ENCODE measurements around the gene PRLR. TPM values are rescaled to one million over a fixed set of nuclear protein-coding genes. Genes with fewer than 3 reads are reported as not detected.

The PRLR gene
- polyA plus RNA-seq, 1 donor from 2014 or later, result 0.50 TPM

DNA sequence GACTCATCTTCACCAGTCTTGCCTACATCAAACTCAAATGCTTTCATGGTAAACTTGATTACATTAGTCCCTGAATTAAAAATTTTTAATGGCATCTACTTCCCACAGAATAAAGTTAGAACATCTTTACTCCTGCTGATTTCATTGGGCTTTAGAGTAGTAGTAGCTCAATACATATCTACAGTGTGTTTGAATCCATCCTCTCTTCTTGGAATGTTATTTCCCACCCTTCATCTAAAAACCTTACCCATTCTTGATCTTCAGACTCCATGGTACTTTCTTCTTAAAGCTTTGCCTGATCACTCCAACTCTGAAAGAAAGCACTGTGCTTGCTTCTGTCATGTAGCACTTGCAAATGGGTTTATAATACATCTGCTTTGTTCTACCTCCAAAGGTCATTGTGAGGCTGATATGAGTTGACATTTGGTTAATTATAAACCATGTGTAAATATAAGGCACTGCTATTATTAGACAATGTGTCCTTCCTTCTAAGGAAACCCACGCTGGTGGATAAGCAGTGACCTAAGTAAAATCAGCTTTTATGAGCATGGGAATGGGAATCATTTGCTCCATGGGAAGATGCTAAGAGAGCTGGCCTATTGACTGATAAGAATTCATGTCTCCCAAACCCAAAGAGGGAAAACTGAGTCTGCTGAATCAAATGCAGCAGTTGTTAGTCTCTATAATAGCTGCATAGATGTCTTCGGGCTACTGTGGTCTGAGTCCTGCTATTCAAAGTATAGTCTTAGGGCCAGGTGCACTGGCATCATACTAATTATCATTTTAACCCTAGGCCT, 7.5 kb upstream of the PRLR start:
- H3K36me3 ChIP-seq (ENCODE audit: insufficient read depth, low read length), result no peaks in the 10 kb centered on the region
- no peak overlapping the region for H2AFZ ChIP-seq (ENCODE audit: low read depth, low read length)
- no peaks in the 10 kb centered on the region for H3K9me2 ChIP-seq (ENCODE audit: insufficient read depth, low read length)
- no peak overlapping the region for H3K4me3 ChIP-seq (ENCODE audit: low read length)
- no peaks in the 10 kb centered on the region for H3F3A ChIP-seq (ENCODE audit: insufficient read depth, low read length, poor library complexity, severe bottlenecking)
- H3K4me2 ChIP-seq (ENCODE audit: low read length), result no peak overlapping the region
- no peak overlapping the region for H3K27ac ChIP-seq (ENCODE audit: low read length)
- no peak overlapping the region for H3K9ac ChIP-seq (ENCODE audit: low read length)
- no peak for TF ChIP-seq RAD21 (conservative IDR thresholded peaks at IDR 0.05)
- no peak for TF ChIP-seq TAF1 (IDR thresholded peaks at IDR 0.05; ENCODE audit: low read depth)
- TF ChIP-seq POLR2AphosphoS5 (IDR thresholded peaks at IDR 0.05), result no peak
- TF ChIP-seq MXI1 (conservative IDR thresholded peaks at IDR 0.05; ENCODE audit: poor library complexity, severe bottlenecking), result no peak
- no peak for TF ChIP-seq EZH2 (IDR thresholded peaks at IDR 0.05; ENCODE audit: borderline replicate concordance, insufficient read depth, low read length, poor library complexity, severe bottlenecking)
- TF ChIP-seq, protein P1, sequence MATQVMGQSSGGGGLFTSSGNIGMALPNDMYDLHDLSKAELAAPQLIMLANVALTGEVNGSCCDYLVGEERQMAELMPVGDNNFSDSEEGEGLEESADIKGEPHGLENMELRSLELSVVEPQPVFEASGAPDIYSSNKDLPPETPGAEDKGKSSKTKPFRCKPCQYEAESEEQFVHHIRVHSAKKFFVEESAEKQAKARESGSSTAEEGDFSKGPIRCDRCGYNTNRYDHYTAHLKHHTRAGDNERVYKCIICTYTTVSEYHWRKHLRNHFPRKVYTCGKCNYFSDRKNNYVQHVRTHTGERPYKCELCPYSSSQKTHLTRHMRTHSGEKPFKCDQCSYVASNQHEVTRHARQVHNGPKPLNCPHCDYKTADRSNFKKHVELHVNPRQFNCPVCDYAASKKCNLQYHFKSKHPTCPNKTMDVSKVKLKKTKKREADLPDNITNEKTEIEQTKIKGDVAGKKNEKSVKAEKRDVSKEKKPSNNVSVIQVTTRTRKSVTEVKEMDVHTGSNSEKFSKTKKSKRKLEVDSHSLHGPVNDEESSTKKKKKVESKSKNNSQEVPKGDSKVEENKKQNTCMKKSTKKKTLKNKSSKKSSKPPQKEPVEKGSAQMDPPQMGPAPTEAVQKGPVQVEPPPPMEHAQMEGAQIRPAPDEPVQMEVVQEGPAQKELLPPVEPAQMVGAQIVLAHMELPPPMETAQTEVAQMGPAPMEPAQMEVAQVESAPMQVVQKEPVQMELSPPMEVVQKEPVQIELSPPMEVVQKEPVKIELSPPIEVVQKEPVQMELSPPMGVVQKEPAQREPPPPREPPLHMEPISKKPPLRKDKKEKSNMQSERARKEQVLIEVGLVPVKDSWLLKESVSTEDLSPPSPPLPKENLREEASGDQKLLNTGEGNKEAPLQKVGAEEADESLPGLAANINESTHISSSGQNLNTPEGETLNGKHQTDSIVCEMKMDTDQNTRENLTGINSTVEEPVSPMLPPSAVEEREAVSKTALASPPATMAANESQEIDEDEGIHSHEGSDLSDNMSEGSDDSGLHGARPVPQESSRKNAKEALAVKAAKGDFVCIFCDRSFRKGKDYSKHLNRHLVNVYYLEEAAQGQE (IDR thresholded peaks at IDR 0.05; ENCODE audit: borderline replicate concordance), result no peak
- no peak for TF ChIP-seq SMC3 (conservative IDR thresholded peaks at IDR 0.05; ENCODE audit: poor library complexity)
- TF ChIP-seq CTCF (IDR thresholded peaks at IDR 0.05; ENCODE audit: poor library complexity, severe bottlenecking), result no peak
- no peak for TF ChIP-seq EP300 (conservative IDR thresholded peaks at IDR 0.05; ENCODE audit: poor library complexity, severe bottlenecking)
- H3K27me3 ChIP-seq (ENCODE audit: insufficient read depth, low read depth, low read length), result no peaks in the 10 kb centered on the region
- H4K20me1 ChIP-seq (ENCODE audit: insufficient read depth), result no peaks in the 10 kb centered on the region
- no peaks in the 10 kb centered on the region for H3K79me2 ChIP-seq (replicated peaks; ENCODE audit: insufficient read depth, low read length)
- no peaks in the 10 kb centered on the region for H3K9me3 ChIP-seq (ENCODE audit: low read length)

- Histone ChIP-seq H3F3A (ENCODE audit: insufficient read depth, low read length, poor library complexity, severe bottlenecking) (no peaks in the 10 kb centered on the region), H3K36me3 (ENCODE audit: insufficient read depth, low read length) (no peaks in the 10 kb centered on the region), H3K79me2 (replicated peaks; ENCODE audit: insufficient read depth, low read length) (no peaks in the 10 kb centered on the region), H2AFZ (ENCODE audit: low read depth, low read length) (no peak overlapping the region), H3K4me3 (ENCODE audit: low read length) (no peak overlapping the region), H3K9me3 (ENCODE audit: low read length) (no peaks in the 10 kb centered on the region), H3K4me2 (ENCODE audit: low read length) (no peak overlapping the region), H3K27me3 (ENCODE audit: insufficient read depth, low read depth, low read length) (no peaks in the 10 kb centered on the region), H3K9me2 (ENCODE audit: insufficient read depth, low read length) (no peaks in the 10 kb centered on the region), H3K9ac (ENCODE audit: low read length) (no peak overlapping the region), H4K20me1 (ENCODE audit: insufficient read depth) (no peaks in the 10 kb centered on the region), H3K27ac (ENCODE audit: low read length) (no peak overlapping the region)
- TF ChIP-seq EZH2 (IDR thresholded peaks at IDR 0.05; ENCODE audit: borderline replicate concordance, insufficient read depth, low read length, poor library complexity, severe bottlenecking) (no peak), CTCF (IDR thresholded peaks at IDR 0.05; ENCODE audit: poor library complexity, severe bottlenecking) (no peak), TAF1 (IDR thresholded peaks at IDR 0.05; ENCODE audit: low read depth) (no peak), SMC3 (conservative IDR thresholded peaks at IDR 0.05; ENCODE audit: poor library complexity) (no peak), POLR2AphosphoS5 (IDR thresholded peaks at IDR 0.05) (no peak), EP300 (conservative IDR thresholded peaks at IDR 0.05; ENCODE audit: poor library complexity, severe bottlenecking) (no peak), MXI1 (conservative IDR thresholded peaks at IDR 0.05; ENCODE audit: poor library complexity, severe bottlenecking) (no peak), RAD21 (conservative IDR thresholded peaks at IDR 0.05) (no peak)
- TF ChIP-seq, protein P1 (IDR thresholded peaks at IDR 0.05; ENCODE audit: borderline replicate concordance), result no peak
Observed at GRCh38 chr5:35236770-35237169, 6.5 kb upstream of the PRLR start.

Measured in neural cell (in vitro differentiated cells).